GM23248 (cell line): ENCODE data around the gene GTF2H1.

Experiments
- EZH2 ChIP-seq: fragments of 200-600 bp; sonication (generic); IDR thresholded peaks from 2 replicates; pipeline ENCODE4 v1.6.1; 2018; ENCODE audit warnings: antibody characterized with exemption, mild to moderate bottlenecking; ENCODE audit not compliant: insufficient read depth, poor library complexity, severe bottlenecking
- EZH2phosphoT487 ChIP-seq: fragments of 200-600 bp; sonication (generic); IDR thresholded peaks from 2 replicates; pipeline ENCODE4 v1.6.1; 2018; ENCODE audit warnings: antibody characterized with exemption, moderate library complexity, mild to moderate bottlenecking, low read depth; ENCODE audit not compliant: insufficient read depth

DNA sequence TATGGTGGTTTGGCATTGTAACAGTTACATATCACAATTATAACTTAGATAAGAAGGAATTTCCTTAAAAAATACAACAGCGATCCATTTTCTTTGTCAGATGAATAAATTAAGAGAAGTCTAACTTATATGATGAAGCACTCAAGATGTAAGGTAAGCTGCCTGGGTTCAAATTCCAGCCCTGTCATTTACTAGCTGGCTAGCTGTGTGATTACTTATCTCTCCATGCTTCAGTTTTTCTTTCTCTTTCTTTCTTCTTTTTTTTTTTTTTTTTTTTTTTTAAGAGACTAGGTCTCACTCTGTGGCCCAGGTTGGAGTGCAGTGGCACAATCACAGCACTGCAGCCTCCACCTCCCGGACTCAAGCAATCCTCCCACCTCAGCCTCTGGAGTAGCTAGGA is 49.8 kb downstream of the GTF2H1 start:
- TF ChIP-seq EZH2phosphoT487, result no peak
- TF ChIP-seq EZH2, result no peak
